GM21576 (cell line): ENCODE measurements around the gene RNF114.
A peak's percentile ranks its signal among the peaks of the same experiment; 100 is the strongest.
"Not testable (repeated sequence)": the region's sequence is repeated elsewhere in the genome, so short reads cannot be mapped to it uniquely, and the experiment has no call there.

Source experiments
- ATAC-seq: cut with Tn5 transposase; IDR thresholded peaks from one replicate; pipeline ENCODE4 v1.9.1; 2021; ENCODE audit warnings: mild to moderate bottlenecking, moderate library complexity; ENCODE audit not compliant: unreplicated experiment

Gene RNF114

GRCh38 chr20:49936153-49937026 lies at the start of gene RNF114:
Gene RNF114 (plus strand): TSS chr20:49936397. CDS start chr20:49936413, 16 bp downstream.
- peak; percentile 65 for ATAC-seq

GRCh38 chr20:49886571-49887213 lies 49.5 kb upstream of the RNF114 start:
- ATAC-seq = no peak

- no peak for ATAC-seq
Observed at GRCh38 chr20:49887251-49888211, 48.7 kb upstream of the RNF114 start.

- no peak for ATAC-seq
Observed at GRCh38 chr20:49888212-49889000, 47.8 kb upstream of the RNF114 start.

- ATAC-seq = no peak
Observed at GRCh38 chr20:49889001-49889934, 46.9 kb upstream of the RNF114 start.

GRCh38 chr20:49889935-49890333 lies 46.3 kb upstream of the RNF114 start:
- ATAC-seq = no peak

GRCh38 chr20:49890471-49891361 lies 45.5 kb upstream of the RNF114 start:
- ATAC-seq = no peak

- no peak for ATAC-seq
Observed at GRCh38 chr20:49891476-49892110, 44.6 kb upstream of the RNF114 start.

- no peak for ATAC-seq
Observed at GRCh38 chr20:49892260-49892659, 43.9 kb upstream of the RNF114 start.

- ATAC-seq = no peak
Observed at GRCh38 chr20:49892817-49893216, 43.4 kb upstream of the RNF114 start.

- no peak for ATAC-seq
Observed at GRCh38 chr20:49893242-49894072, 42.7 kb upstream of the RNF114 start.

GRCh38 chr20:49894073-49894470 lies 42.1 kb upstream of the RNF114 start:
- ATAC-seq = no peak

- ATAC-seq = not testable (repeated sequence)
Observed at GRCh38 chr20:49895474-49896093, 40.6 kb upstream of the RNF114 start.

- no peak for ATAC-seq
Observed at GRCh38 chr20:49896204-49896603, 40.0 kb upstream of the RNF114 start.

- no peak for ATAC-seq
Observed at GRCh38 chr20:49899541-49900383, 36.4 kb upstream of the RNF114 start.
